ENCODE results near the gene NCKIPSD.
A peak's percentile ranks its signal among the peaks of the same experiment; 100 is the strongest.

NCKIPSD gene

GRCh38 chr3:48678056-48678455, 7.7 kb downstream of the NCKIPSD start:
- no peak for DNase-seq

GRCh38 chr3:48674505-48674904, 11.2 kb downstream of the NCKIPSD start:
- DNase-seq = no peak

GRCh38 chr3:48672522-48672921, 13.2 kb downstream of the NCKIPSD start:
- no peak for DNase-seq

GRCh38 chr3:48664929-48665328, 20.8 kb downstream of the NCKIPSD start:
- DNase-seq = no peak

- no peak for DNase-seq
Observed at GRCh38 chr3:48664313-48664644, 21.4 kb downstream of the NCKIPSD start.

GRCh38 chr3:48663489-48664312, 22.0 kb downstream of the NCKIPSD start:
- peak; percentile 96 for DNase-seq

GRCh38 chr3:48662753-48663488, 22.8 kb downstream of the NCKIPSD start, which contains the start of gene CELSR3:
Gene CELSR3, minus strand, starts transcription at chr3:48662886. Its CDS starts 252 bp downstream, at chr3:48662634.
- DNase-seq = peak; percentile 75 to 77

- DNase-seq = peak in 1 of 2 experiments; percentile 46
Observed at GRCh38 chr3:48662145-48662752, 23.5 kb downstream of the NCKIPSD start.

- peak; percentile 83 to 87 for DNase-seq
Observed at GRCh38 chr3:48661501-48662144, 24.1 kb downstream of the NCKIPSD start.

- no peak for DNase-seq
Observed at GRCh38 chr3:48660800-48661400, 24.8 kb downstream of the NCKIPSD start.

- DNase-seq = no peak
Observed at GRCh38 chr3:48656841-48657281, 28.9 kb downstream of the NCKIPSD start.

- peak; percentile 91 to 93 for DNase-seq
Observed at GRCh38 chr3:48656061-48656840, 29.5 kb downstream of the NCKIPSD start.

- peak in 1 of 2 experiments; percentile 63 for DNase-seq
Observed at GRCh38 chr3:48655606-48656005, 30.1 kb downstream of the NCKIPSD start.

GRCh38 chr3:48655063-48655462, 30.7 kb downstream of the NCKIPSD start:
- no peak for DNase-seq

GRCh38 chr3:48652923-48653715, 32.6 kb downstream of the NCKIPSD start:
- DNase-seq = no peak

- DNase-seq = no peak
Observed at GRCh38 chr3:48651771-48652170, 33.9 kb downstream of the NCKIPSD start.

- no peak for DNase-seq
Observed at GRCh38 chr3:48650723-48651122, 35.0 kb downstream of the NCKIPSD start.

GRCh38 chr3:48648188-48648850, 37.4 kb downstream of the NCKIPSD start:
- DNase-seq = no peak

- DNase-seq = no peak
Observed at GRCh38 chr3:48647714-48648113, 38.0 kb downstream of the NCKIPSD start.

All from activated T-cell treated with anti-CD3 and anti-CD28 coated beads, Interleukin-2, amount 50 U/mL, for 48 hours (primary cell).